Activated CD8-positive, alpha-beta memory T cell treated with anti-CD3 and anti-CD28 coated beads for 1 hour (primary cell): Measurements from ENCODE around the gene THBS1.

Experiments
- DNase-seq, 2 donors: peaks; one replicate each; pipeline ENCODE4 v3.0.0-alpha.2; 2020; ENCODE audit warnings: low read depth in 1 of 2; ENCODE audit errors: extremely low read depth in 1 of 2

Gene THBS1

GRCh38 chr15:39580485-39581241 lies at the start of gene THBS1:
Gene THBS1 (plus strand): TSS chr15:39581079. CDS start chr15:39581858, 779 bp downstream.
- DNase-seq: peak in 1 of 2 donors; percentile 11

GRCh38 chr15:39534996-39535395 lies 45.9 kb upstream of the THBS1 start:
- DNase-seq: no peak

- no peak for DNase-seq
These were observed 45.4 kb upstream of the THBS1 start for GRCh38 chr15:39535466-39535865.

GRCh38 chr15:39538936-39539335 lies 41.9 kb upstream of the THBS1 start:
- DNase-seq: no peak

- DNase-seq: no peak
These were observed 41.4 kb upstream of the THBS1 start for GRCh38 chr15:39539466-39539865.

GRCh38 chr15:39539973-39540558 lies 40.8 kb upstream of the THBS1 start:
- DNase-seq: no peak

- DNase-seq: no peak
These were observed 38.4 kb upstream of the THBS1 start for GRCh38 chr15:39542385-39543065.

- no peak for DNase-seq
These were observed 37.2 kb upstream of the THBS1 start for GRCh38 chr15:39543651-39544050.

GRCh38 chr15:39546842-39547241 lies 34.0 kb upstream of the THBS1 start:
- DNase-seq: no peak

GRCh38 chr15:39548561-39548960 lies 32.3 kb upstream of the THBS1 start:
- DNase-seq: no peak

GRCh38 chr15:39549912-39550311 lies 31.0 kb upstream of the THBS1 start:
- DNase-seq: no peak

- no peak for DNase-seq
These were observed 29.4 kb upstream of the THBS1 start for GRCh38 chr15:39551476-39551875.

- DNase-seq: no peak
These were observed 28.3 kb upstream of the THBS1 start for GRCh38 chr15:39552556-39552955.

- no peak for DNase-seq
These were observed 26.8 kb upstream of the THBS1 start for GRCh38 chr15:39553947-39554693.

- no peak for DNase-seq
These were observed 26.0 kb upstream of the THBS1 start for GRCh38 chr15:39554746-39555387.

- DNase-seq: no peak
These were observed 25.0 kb upstream of the THBS1 start for GRCh38 chr15:39555885-39556284.

- DNase-seq: no peak
These were observed 24.4 kb upstream of the THBS1 start for GRCh38 chr15:39556461-39556860.

GRCh38 chr15:39558421-39558820 lies 22.5 kb upstream of the THBS1 start:
- no peak for DNase-seq

- DNase-seq: no peak
These were observed 15.8 kb upstream of the THBS1 start for GRCh38 chr15:39564972-39565665.

- DNase-seq: no peak
These were observed 15.0 kb upstream of the THBS1 start for GRCh38 chr15:39565851-39566250.
